Muscle layer of duodenum (tissue), 2 donors: Measurements from ENCODE around the gene ST3GAL4.

Source experiments
- H3K27ac ChIP-seq: one replicate; pipeline ENCODE4 v1.7.0; 2013; ENCODE audit warnings: mild to moderate bottlenecking, low read length
- H3K27me3 ChIP-seq: one replicate; pipeline ENCODE4 v1.7.0; 2013; ENCODE audit warnings: low read depth, mild to moderate bottlenecking, control low read depth, low read length
- H3K36me3 ChIP-seq, 2 donors: one replicate each; pipeline ENCODE4 v1.7.0; 2013; ENCODE audit warnings: low read length in 2 of 2, control low read depth in 1 of 2, mild to moderate bottlenecking in 1 of 2; ENCODE audit not compliant: insufficient read depth in 2 of 2, control insufficient read depth in 1 of 2
- H3K4me1 ChIP-seq, 2 donors: one replicate each; pipeline ENCODE4 v1.7.0; 2013; ENCODE audit warnings: low read length in 2 of 2, mild to moderate bottlenecking in 2 of 2, control low read depth in 1 of 2, moderate library complexity in 1 of 2; ENCODE audit not compliant: insufficient read depth in 2 of 2, control insufficient read depth in 1 of 2
- H3K4me3 ChIP-seq, 2 donors: one replicate each; pipeline ENCODE4 v1.7.0; 2013; ENCODE audit warnings: low read length in 2 of 2, low read depth in 1 of 2, mild to moderate bottlenecking in 1 of 2
- H3K9me3 ChIP-seq, 2 donors: one replicate each; pipeline ENCODE4 v1.7.0; 2013; ENCODE audit warnings: low read length in 2 of 2, control low read depth in 1 of 2, mild to moderate bottlenecking in 1 of 2; ENCODE audit not compliant: control insufficient read depth in 1 of 2
- donor health status: healthy.

The ST3GAL4 gene

GRCh38 chr11:126461996-126462395 is 106.5 kb downstream of the ST3GAL4 start:
- Histone ChIP-seq H3K4me3 (no peak overlapping the region), H3K9me3 (no peaks in the 10 kb centered on the region), H3K4me1 (peaks cover 0 to 9% of the 10 kb centered on the region in 2 donors), H3K27ac (no peak overlapping the region), H3K36me3 (no peaks in the 10 kb centered on the region), H3K27me3 (no peaks in the 10 kb centered on the region)

GRCh38 chr11:126462422-126462821 is 106.9 kb downstream of the ST3GAL4 start:
- Histone ChIP-seq H3K36me3 (no peaks in the 10 kb centered on the region), H3K4me3 (no peak overlapping the region), H3K27ac (no peak overlapping the region), H3K27me3 (no peaks in the 10 kb centered on the region), H3K4me1 (peaks cover 0 to 9% of the 10 kb centered on the region in 2 donors), H3K9me3 (no peaks in the 10 kb centered on the region)
